KMS-11 (cell line): ENCODE data around the gene VAV3.

Experiments
- H2AFZ ChIP-seq: fragments of 200-600 bp; sonication (generic); 2 replicates; pipeline ENCODE4 v1.6.1; 2016; ENCODE audit warnings: antibody characterized with exemption, mixed run types, low read depth
- H3K27ac ChIP-seq: fragments of 200-600 bp; sonication (generic); 2 replicates; pipeline ENCODE4 v1.6.1; 2016; ENCODE audit warnings: mild to moderate bottlenecking, mixed run types
- H3K27me3 ChIP-seq: fragments of 200-600 bp; sonication (generic); 2 replicates; pipeline ENCODE4 v1.6.1; 2017; ENCODE audit warnings: mild to moderate bottlenecking, low read depth, mixed run types, moderate library complexity; ENCODE audit not compliant: insufficient read depth
- H3K36me3 ChIP-seq: fragments of 200-600 bp; sonication (generic); 2 replicates; pipeline ENCODE4 v1.6.1; 2017; ENCODE audit warnings: mild to moderate bottlenecking, mixed run types; ENCODE audit not compliant: insufficient read depth
- H3K4me1 ChIP-seq: fragments of 200-600 bp; sonication (generic); 2 replicates; pipeline ENCODE4 v1.6.1; 2016; ENCODE audit warnings: mild to moderate bottlenecking, low read depth, mixed run types; ENCODE audit not compliant: poor library complexity, severe bottlenecking
- H3K4me2 ChIP-seq: fragments of 200-600 bp; sonication (generic); 2 replicates; pipeline ENCODE4 v1.7.0; 2016; ENCODE audit warnings: mild to moderate bottlenecking, mixed run types
- H3K4me3 ChIP-seq: fragments of 200-600 bp; sonication (generic); IDR thresholded peaks from 2 replicates; pipeline ENCODE4 v1.6.1; 2017; ENCODE audit warnings: low read depth, low read length, mixed read lengths; ENCODE audit not compliant: insufficient read depth
- H3K79me2 ChIP-seq: fragments of 200-600 bp; sonication (generic); 2 replicates; pipeline ENCODE4 v1.6.1; 2016; ENCODE audit warnings: low read depth, mixed run types; ENCODE audit not compliant: insufficient read depth
- H3K9ac ChIP-seq: fragments of 200-600 bp; sonication (generic); 2 replicates; pipeline ENCODE4 v1.6.1; 2016; ENCODE audit warnings: mild to moderate bottlenecking, mixed run types
- H4K20me1 ChIP-seq: fragments of 200-600 bp; sonication (generic); 2 replicates; pipeline ENCODE4 v1.6.1; 2016; ENCODE audit warnings: mild to moderate bottlenecking, mixed run types; ENCODE audit not compliant: insufficient read depth
- CTCF ChIP-seq: fragments of 200-600 bp; sonication (generic); conservative IDR thresholded peaks from 2 replicates; pipeline ENCODE4 v1.6.1; 2017; ENCODE audit warnings: low read depth, mild to moderate bottlenecking, antibody characterized with exemption, low read length, moderate library complexity, mixed read lengths

The VAV3 gene

GRCh38 chr1:107817206-107817605 is 147.8 kb downstream of the VAV3 start:
- H3K36me3 ChIP-seq = no peaks in the 10 kb centered on the region
- H3K9ac ChIP-seq = no peak overlapping the region
- no peak for TF ChIP-seq CTCF
- no peak overlapping the region for H3K4me3 ChIP-seq
- no peak overlapping the region for H3K4me2 ChIP-seq
- no peak overlapping the region for H2AFZ ChIP-seq
- H3K27me3 ChIP-seq = no peaks in the 10 kb centered on the region
- H3K27ac ChIP-seq = no peak overlapping the region
- no peaks in the 10 kb centered on the region for H4K20me1 ChIP-seq
- H3K4me1 ChIP-seq = no peaks in the 10 kb centered on the region
- no peaks in the 10 kb centered on the region for H3K79me2 ChIP-seq

- no peak overlapping the region for H3K9ac ChIP-seq
- H3K79me2 ChIP-seq = no peaks in the 10 kb centered on the region
- no peaks in the 10 kb centered on the region for H3K36me3 ChIP-seq
- H3K27me3 ChIP-seq = no peaks in the 10 kb centered on the region
- no peak for TF ChIP-seq CTCF
- H3K27ac ChIP-seq = no peak overlapping the region
- H3K4me2 ChIP-seq = no peak overlapping the region
- H3K4me1 ChIP-seq = no peaks in the 10 kb centered on the region
- H2AFZ ChIP-seq = no peak overlapping the region
- H4K20me1 ChIP-seq = no peaks in the 10 kb centered on the region
- H3K4me3 ChIP-seq = no peak overlapping the region
Measured at GRCh38 chr1:107810291-107810951, 154.6 kb downstream of the VAV3 start.

GRCh38 chr1:107807855-107808254 is 157.1 kb downstream of the VAV3 start:
- TF ChIP-seq CTCF = no peak
- H3K27me3 ChIP-seq = no peaks in the 10 kb centered on the region
- no peak overlapping the region for H3K9ac ChIP-seq
- no peak overlapping the region for H3K27ac ChIP-seq
- H2AFZ ChIP-seq = no peak overlapping the region
- H3K79me2 ChIP-seq = no peaks in the 10 kb centered on the region
- H3K36me3 ChIP-seq = no peaks in the 10 kb centered on the region
- no peak overlapping the region for H3K4me3 ChIP-seq
- no peaks in the 10 kb centered on the region for H3K4me1 ChIP-seq
- no peak overlapping the region for H3K4me2 ChIP-seq
- no peaks in the 10 kb centered on the region for H4K20me1 ChIP-seq

- no peak overlapping the region for H2AFZ ChIP-seq
- H3K27me3 ChIP-seq = no peaks in the 10 kb centered on the region
- H4K20me1 ChIP-seq = no peaks in the 10 kb centered on the region
- no peaks in the 10 kb centered on the region for H3K79me2 ChIP-seq
- H3K4me2 ChIP-seq = no peak overlapping the region
- H3K9ac ChIP-seq = no peak overlapping the region
- TF ChIP-seq CTCF = no peak
- no peaks in the 10 kb centered on the region for H3K36me3 ChIP-seq
- no peak overlapping the region for H3K4me3 ChIP-seq
- H3K27ac ChIP-seq = no peak overlapping the region
- H3K4me1 ChIP-seq = no peaks in the 10 kb centered on the region
Measured at GRCh38 chr1:107807405-107807804, 157.6 kb downstream of the VAV3 start.
